NCI-H2029 treated with DMSO at 0.1 percent for 48 hours (cell line): ENCODE data around the gene TPD52L1.
"Not testable (repeated sequence)": the region's sequence is repeated elsewhere in the genome, so short reads cannot be mapped to it uniquely, and the experiment has no call there.

Experiments
- DNase-seq: peaks from one replicate; lab custom pipeline; 2025; lab: John Stamatoyannopoulos, UW

The TPD52L1 gene

DNA sequence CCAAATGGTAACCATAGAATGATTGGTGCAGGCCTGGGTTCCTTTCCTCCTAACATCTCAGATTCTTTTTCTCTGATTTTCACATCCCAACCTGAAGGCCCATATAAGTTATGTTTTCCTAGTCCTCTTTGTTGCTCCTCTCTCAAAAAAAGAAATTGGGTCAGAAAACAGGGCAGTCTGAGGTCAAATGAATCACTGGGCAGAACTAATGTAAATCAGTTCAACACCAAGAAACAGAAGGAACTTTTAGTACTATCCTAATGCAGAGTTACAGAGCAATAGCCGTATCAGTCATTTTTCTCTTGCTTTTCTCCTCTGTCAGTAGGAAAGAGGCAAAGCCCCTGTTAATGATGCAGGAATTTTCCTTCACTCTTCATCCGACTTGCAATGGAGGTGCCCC lies 11.0 kb upstream of the TPD52L1 start:
- DNase-seq = no peak

DNA sequence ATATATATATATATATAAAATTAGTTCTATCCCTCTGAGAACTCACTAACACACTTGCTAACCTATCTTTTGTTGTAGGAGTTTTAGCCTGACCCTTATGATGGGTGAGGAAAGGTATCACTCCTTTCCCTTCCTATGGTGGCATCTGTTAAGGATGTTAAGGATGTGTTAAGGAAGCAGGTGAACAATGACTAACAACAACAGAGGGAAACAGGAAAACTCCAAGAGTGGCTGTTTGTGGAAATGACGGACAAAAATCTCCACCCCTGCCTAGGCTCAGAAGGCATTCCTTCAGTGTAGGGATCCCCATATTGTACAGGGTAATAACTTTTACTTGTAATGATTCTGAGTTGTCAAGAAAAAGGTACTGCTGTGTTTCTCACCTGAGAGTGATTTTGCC lies 8.8 kb upstream of the TPD52L1 start:
- no peak for DNase-seq

DNA sequence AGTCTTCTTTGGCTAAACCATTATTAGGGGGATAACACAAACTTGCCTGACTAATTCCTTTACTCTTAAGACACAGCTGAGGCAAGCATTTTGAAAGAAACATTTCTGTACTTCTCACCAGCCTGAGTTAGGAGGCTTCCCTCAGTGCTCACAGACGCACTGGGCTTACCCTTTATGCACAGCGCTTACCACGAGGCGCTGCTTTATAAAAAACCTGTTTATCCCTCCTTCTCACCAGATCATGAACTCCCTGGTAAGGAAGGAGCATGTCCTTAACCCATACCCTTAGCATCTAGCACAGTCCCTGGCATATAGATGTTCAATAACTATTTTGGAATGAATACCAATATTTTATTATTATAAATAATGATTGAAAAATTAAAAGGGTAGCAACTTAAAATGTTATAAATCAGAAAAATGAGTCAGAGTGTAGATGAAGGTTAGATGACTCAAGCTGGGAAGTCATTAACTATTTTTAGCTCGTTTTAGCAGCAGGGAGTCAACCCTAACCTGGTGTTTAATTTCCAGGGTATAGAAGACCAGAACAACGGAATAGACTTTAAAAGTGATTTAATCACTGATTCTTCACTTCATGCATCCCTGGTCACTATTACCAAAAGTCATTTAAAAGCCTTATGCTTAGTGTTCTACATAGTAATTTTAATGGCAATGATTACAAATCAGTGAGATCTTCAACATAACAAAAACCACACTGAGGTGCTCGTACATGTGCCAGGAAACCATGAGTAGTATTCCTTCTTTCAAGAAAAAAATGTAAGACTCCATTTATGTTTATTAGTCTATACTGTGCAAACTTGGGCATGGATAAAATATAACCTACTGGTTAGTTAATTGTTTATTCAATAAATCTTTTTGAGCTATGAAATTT lies 4.1 kb upstream of the TPD52L1 start:
- no peak for DNase-seq

DNA sequence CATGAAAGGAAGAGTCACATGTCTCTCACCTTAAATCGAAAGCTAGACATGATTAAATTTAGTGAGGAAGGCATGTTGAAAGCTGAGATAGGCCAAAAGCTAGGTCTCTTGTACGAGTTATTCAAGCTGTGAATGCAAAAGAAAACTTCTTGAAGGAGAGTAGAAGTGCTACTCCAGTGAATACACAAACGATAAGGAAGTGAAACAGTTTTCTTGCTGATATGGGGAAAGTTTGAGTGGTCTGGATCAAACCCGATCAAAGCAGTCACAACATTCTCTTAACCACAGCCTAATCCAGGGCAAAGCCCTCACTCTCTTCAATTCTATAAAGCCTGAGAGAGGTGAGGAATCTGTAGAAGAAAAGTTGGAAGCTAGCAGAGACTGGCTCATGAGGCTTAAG lies 1.9 kb upstream of the TPD52L1 start:
- DNase-seq = no peak

DNA sequence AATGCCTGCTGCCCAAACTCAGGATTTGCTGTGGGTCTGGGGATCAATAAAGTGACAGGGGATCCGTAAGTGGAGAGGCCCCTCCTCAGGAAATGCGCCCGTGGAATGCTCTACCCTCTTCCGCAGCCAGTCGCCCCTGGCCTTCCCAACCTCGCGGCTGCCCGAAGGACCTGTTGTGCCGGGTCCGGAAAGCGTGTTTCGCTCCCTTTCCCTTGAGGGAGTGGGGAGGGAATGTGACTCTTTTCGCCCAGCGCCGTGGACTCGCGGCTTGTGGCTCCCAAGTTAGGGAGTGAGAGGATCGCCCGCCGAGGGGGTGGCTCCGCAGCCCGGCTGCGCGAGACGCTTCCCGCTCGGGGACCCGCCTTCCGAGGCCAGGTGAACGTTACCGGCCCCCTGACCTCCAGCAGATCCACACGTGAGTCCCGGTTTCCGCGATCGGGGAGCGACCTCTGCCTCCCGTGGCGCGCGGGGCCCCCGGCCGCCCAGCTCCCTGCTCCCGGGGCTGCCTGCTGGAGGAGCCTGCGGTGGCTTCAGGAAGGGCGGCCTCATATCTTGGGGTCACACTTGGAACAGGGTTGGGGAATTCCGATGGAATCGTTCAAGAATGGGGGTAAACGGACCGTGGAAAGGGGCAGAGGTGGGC lies 666 bp downstream of the TPD52L1 start:
- DNase-seq = no peak

DNA sequence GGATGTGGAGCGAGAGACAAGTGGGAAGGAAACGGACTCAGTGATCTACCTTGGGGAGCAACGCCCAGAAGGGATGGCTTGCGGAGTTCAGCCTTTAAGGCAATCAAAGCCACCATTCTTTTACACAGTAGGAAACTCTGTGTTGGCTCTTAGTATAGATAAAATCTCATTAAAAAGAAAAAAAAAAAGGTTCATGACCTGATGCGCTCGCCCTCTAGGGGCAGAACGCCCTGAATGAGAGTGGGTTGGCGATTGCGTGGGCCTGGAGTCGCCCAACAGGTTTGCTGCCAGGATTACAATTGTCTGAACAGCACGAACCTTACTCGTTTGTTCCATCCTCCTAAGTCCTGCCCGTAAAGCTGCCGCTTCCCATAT lies 1.2 kb downstream of the TPD52L1 start:
- DNase-seq = no peak

DNA sequence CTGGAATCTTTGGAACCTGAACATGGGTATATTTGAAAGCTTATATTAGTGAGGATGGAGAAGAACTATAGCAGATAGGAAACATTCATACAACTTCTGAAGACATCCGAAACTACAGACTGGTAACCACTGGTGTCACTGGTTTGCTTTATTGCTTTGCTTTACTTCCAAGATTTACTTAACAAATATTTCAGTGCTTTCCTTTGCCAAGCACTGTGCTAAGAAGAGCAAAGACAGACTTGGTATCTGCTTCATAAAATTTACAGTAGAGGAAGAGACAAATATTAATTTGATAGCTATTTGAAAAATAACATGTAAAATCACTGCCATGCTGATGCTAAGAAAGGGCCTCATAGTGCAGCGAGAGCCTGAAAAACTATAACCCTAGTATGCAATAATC lies 1.8 kb downstream of the TPD52L1 start:
- no peak for DNase-seq

DNA sequence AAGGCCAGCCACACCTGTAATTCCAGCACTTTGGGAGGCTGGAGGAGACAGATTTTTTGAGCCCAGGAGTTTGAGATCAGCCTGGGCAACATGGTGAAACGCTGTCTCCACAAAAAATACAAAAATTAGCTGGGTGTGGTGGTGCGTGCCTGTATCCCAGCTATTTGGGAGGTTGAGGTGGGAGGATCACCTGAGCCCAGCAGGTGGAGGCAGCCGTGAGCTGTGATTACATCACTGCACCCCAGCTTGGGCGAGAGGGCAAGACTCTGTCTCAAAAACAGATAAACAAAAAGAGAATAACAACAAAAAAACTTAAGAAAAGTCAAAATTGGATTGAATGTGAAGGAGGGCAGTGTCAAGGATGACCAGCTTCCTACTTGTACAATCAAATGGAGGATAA lies 2.9 kb downstream of the TPD52L1 start:
- no peak for DNase-seq

DNA sequence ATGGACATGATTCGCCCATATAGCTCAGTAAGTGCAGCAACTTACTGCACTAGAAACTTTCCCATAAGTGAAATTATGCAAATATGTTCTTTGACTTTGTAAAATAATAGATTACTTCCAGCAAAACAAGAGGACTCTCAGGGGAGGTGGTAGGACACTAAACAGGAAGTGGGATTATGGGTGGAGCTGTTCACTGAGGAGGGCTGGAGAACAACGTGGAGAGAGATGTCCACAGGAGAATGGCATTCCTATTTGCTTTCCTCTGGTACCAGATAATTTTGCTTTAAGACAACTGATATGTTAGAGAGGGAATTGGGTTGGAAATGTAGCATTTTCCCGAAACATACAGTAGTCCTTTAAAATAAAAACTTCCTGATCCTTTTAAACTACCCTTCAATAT lies 3.7 kb downstream of the TPD52L1 start:
- DNase-seq = no peak

DNA sequence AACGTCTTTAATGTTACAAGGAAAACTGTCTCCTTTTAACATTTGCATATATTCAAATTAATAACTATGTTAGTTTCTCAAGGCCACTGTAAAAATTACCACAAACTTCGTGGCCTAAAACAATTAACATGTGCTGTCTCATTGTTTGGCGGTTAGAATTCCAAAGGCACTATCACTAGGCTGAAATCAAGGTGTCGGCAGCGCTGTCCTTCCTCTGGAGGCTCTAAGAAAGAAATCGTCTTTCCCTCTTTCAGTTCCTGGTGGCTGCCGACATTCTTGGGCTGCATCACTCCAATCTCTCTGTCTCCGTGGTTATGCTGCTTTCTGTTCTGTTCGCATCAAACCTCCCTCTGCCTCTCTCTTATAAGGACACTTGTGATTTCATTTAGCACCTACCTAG lies 4.2 kb downstream of the TPD52L1 start:
- no peak for DNase-seq

DNA sequence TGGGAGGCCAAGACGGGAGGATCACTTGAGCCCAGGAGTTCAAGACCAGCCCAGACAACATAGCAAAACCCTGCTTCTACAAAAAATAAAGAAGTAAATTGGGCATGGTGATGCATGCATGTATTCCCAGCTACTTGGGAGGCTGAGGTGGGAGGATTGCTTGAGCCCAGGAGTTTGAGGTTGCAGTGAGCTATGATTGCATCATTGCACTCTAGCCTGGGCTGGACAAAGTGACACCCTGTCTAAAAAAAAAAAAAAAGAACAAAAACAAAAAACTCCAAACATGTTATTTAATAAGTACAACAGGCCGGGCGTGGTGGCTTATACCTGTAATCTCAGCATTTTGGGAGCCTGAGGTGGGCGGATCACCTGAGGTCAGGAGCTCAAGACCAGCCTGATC lies 9.8 kb downstream of the TPD52L1 start:
- DNase-seq = not testable (repeated sequence)

DNA sequence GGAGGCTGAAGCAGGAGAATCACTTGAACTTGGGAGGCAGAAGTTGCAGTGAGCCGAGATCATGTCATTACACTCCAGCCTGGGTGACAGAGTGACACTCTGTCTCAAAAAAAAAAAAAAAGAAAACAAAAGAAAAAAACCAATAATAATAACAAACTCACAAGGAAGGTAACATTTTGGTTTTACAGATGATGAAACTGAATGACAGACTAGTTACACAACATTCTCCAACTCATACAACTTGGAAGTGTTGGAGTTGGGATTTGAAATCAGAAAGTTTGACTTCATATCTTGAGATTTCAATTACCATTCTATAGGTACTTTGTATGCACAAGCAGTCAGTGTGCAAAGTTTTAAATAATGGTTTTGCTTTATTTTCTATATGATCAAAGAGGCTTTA lies 10.2 kb downstream of the TPD52L1 start:
- DNase-seq = no peak

DNA sequence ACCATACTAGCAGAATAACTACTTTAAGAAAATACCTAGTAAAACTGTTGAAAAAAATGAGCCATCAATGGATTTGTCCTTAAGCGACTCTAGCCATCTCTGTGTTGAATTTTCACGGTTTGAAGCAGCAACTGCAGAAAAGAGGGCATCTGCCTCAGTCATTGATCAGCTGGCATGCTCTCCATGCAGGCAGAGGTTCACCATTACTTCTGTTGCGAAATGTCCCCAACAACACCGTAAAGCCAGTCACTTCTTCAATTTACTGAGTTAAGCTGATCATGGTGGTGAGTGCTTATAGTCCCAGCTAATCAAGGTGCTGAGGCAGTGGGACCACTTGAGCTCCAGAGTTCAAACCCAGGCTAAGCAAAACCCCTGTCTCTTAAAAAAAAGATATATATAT lies 11.1 kb downstream of the TPD52L1 start:
- DNase-seq = no peak

DNA sequence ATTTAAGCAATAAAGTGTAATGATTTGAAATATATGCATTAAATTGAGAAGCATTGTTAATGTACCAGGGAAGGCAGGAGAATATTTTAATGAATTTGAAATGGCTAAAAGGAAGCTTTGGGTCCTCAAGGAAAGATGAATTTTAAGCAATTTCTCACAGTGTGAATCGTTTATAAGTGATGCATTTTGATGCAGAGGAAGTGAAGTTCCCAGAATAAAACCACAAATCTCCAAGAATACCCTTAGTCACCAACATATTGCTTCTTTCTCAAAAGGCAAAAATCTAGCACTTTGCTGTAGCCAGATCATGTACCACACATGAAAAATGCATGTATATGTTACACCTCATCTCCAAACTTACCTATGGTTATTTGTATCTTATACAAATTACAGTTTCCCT lies 11.7 kb downstream of the TPD52L1 start:
- DNase-seq = no peak

DNA sequence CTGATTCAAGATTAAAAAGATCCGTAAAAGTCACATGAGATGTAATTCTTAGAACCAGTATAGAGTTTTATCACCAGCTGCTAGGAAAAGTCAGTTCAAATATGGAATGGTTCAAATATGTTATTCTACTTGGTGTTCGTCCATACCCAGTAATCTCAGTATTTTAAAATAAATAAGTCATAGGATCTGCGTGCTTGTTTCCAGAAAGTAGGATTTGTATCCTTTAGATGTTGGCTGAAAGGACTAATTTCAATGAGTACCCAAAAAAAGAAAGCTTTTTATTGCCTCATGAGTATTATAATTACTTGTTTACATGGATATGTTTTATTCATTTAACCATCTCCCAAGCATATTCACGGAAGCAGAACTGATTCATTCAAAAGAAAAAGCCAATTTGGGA lies 12.2 kb downstream of the TPD52L1 start:
- DNase-seq = no peak

DNA sequence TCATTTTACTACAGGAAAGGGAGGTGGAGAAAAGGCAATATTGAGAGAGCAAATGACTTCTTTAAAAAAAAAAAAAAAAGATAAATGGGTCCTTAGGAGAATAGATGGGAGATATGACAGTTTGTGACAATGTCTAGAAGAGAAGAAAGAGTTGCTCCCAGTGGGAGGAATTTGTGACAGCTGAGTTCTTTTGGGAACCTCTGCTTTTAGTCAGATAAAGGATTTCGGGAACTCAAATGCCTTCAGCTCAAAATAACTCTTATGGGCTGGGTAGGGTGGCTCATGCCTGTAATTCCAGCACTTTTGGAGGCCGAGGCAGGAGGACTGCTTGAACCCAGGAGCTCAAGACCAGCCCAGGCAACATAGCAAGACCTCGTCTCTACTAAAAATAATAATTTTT lies 13.1 kb downstream of the TPD52L1 start:
- no peak for DNase-seq

DNA sequence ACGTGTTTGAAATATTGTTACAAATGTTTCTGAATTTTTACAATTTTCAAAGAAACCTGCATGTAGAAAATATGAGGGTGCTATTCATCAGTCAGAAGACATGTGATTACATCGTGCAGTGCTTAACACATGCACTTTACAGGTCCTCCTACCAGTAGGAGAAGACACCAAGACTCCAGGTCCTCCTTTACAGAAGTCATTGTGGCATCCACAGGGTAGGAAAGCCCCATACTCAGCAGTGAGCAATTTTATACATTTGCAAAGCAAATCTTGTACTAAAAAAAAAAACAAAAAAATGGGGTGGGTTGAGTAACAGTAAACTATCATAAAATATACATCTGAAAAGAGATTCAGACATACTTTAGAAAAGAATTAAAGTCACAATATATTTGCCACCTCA lies 14.0 kb downstream of the TPD52L1 start:
- DNase-seq = no peak

DNA sequence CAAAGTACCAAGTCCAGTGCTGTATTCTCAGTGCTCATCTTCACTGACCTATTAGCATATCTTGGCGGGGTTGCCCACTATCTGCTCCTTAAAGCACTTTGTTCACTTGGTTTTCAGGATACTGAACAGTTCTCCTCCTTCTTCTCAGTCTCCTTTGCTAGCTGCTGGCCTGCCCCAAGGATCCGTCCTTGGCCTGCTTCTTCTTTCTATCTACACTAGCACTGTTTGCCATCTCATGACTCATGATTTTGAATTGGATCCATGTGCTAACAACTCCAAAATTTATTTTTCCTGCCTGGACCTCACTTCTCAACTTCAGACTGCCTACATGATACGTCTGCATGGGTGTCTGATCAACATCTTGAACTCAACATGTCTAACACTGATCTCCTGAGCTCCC lies 15.5 kb downstream of the TPD52L1 start:
- DNase-seq = no peak

DNA sequence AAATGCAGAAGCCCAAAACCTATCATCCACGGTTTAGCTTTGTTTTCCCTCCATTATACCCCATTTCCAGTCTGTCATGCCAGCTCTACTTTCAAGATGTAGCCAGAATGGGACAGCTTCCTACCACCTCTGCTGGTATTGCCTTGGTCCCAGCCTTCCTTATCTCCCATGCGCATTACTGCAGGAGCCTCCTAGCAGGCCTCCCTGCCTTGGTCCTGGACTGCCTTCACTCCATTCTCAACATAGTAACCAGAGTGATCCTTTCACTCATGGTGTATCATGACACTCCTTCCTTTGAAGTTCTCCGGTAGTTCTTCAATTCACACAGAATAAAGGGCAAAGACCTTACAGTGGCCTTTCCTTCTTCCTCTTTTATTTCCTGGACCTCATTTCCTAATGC lies 15.9 kb downstream of the TPD52L1 start:
- no peak for DNase-seq

DNA sequence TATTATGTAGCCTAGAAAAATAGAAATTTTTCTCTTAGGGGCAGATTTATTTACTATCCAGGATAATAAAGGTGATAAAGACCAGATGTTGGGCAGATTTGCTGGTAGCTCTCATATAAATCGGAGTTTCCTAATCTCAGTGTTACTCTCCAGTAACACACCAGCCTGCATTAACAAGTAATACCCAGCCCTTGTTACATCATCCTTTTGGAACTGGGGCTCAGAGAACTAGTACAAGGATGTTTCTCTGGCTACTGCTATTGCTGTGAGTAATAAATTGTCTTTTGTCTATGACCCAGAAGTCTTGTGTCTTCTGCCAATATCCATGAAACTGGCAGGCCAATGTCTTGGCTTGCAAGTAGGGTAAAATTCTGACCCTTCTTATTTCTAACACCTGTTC lies 16.8 kb downstream of the TPD52L1 start:
- DNase-seq = no peak

DNA sequence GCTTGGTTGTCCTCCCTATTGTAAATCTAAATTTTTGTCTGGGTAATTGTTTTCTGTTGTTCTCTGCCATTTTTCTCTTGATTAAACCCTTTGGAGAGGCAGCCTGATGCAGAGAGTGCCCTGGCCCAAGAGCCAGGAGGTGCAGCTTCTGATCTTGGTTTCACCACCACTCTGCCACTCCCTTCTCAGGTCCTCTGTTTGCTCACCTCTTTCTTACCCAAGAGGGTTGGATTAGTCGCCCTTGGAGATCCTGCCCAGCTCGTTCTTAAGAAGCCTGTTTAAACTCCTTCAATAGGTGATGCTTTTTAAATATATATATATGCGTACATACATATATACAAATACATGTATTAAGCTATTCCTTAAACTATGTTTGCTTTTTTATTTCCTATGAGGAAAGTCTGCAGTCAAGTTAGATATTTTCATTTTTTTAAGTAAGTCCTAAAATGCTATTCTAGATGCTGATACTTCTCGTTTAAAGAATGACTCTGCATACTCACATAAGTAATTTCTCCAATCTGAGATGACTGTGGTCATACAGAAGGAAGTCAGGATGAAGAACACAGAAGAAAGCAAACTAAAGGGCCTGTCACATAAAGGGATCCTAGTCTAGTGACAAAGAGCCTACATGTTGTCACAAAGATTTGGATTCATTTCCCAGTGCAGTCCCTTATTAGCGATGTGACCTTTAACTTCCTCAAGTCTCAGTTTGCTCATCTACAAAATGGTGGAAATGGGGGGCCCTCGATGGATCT lies 19.9 kb downstream of the TPD52L1 start:
- no peak for DNase-seq

DNA sequence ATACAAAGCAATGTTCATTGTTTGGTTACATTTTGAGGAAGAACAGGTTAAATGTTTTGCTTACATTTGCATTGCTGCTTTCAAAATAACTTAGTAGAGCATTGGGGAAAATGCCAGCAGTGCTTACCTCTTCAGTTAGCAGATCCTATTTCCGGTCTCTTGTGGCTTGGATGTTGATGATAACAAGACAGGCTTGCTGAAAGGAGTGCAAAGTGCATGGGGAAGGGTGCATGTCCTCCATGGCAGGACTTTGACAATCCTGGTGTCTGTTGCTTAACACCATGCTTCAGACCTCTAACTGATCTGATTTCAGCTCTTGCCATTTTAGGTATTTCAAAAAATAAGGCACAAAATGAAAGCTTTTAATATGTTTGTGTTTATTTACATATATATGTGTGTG lies 21.1 kb downstream of the TPD52L1 start:
- DNase-seq = no peak

DNA sequence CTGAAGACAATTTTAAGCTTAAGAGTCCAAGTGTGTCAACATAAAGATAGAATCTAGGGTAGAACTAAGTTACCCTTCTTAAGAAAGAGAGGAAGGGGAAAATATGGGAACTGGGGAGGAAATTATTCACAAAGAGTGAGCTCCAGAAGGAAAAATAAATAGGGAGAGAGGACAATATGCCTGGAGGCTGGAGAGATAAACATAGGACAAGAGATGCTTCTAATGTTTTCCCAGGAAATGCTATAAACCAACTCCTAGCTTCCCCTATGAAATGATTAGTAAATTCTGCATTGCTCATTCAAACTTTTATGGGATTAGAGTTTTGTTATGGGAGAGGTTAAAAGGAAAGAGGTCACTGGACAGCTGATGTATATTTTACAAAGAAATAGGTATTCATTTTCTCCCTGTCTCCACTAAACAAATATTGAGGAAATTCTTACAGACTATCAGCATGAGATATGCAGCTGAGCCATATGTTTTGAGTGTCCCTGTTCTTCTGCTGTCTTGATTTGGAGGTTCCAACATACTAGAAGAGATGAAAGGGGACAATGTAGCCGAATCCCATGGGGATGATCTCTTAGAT lies 22.0 kb downstream of the TPD52L1 start:
- DNase-seq = no peak
